GM12878 (cell line): ENCODE data around the gene TOM1L2. TPM values are rescaled to one million over a fixed set of nuclear protein-coding genes. Genes with fewer than 3 reads are reported as not detected.

Source experiments
- ATAC-seq: fragments of 200-7000 bp; cut with Tn5 transposase; 3 replicates; pipeline ENCODE4 v1.9.1; 2020; ENCODE audit warnings: mild to moderate bottlenecking, moderate library complexity
- BruUV-seq: library from RNA; stranded (reverse); fragments of 400-500 nt; replicated peaks from 2 replicates; lab custom pipeline; 2021; lab: Mats Ljungman, UMichigan
- CTCF ChIA-PET: fragments of 300-600 bp; sonication (Branson Sonifier 250); formaldehyde crosslinking; extraction: SDS; loops from one replicate; lab custom pipeline; 2021; ENCODE audit warnings: inconsistent platforms; lab: Yijun Ruan, JAX
- POLR2A ChIA-PET: fragments of 350-600 bp; formaldehyde crosslinking; extraction: SDS; loops from one replicate; lab custom pipeline; 2021; ENCODE audit warnings: inconsistent platforms; lab: Charles Lee
- RAD21 ChIA-PET: fragments of 300-600 bp; sonication (Branson Sonifier 250); formaldehyde crosslinking; loops from one replicate; lab custom pipeline; 2023; ENCODE audit warnings: antibody characterized with exemption; ENCODE audit not compliant: unreplicated experiment; lab: Charles Lee
- SMC1A ChIA-PET: fragments of 300-600 bp; sonication (Branson Sonifier 250); formaldehyde crosslinking; loops from one replicate; lab custom pipeline; 2023; ENCODE audit not compliant: unreplicated experiment, uncharacterized antibody; lab: Charles Lee
- DNase-seq: peaks from one replicate; pipeline ENCODE4 v3.0.0-alpha.2; 2011; ENCODE audit warnings: low read depth, low spot score
- FAIRE-seq: peaks from 3 replicates; lab custom pipeline; 2011; peaks lifted over from hg19 to GRCh38; lab: Jason Lieb, UNC
- H2AFZ ChIP-seq: 2 replicates; pipeline ENCODE4 v1.6.0; 2011; ENCODE audit warnings: low read depth, low read length, control low read depth; ENCODE audit not compliant: control insufficient read depth
- H3K27ac ChIP-seq: 2 replicates; pipeline ENCODE4 v1.5.1; 2011; ENCODE audit warnings: control low read depth; ENCODE audit not compliant: control insufficient read depth, insufficient read depth
- H3K27me3 ChIP-seq, 2 experiments: replicated peaks in 1 of 2; 2 replicates each; pipeline versions ENCODE4 v1.6.0 to v1.6.1; 2011; ENCODE audit warnings: low read length in 1 of 2; ENCODE audit not compliant: control insufficient read depth in 2 of 2, insufficient read depth in 2 of 2
- H3K36me3 ChIP-seq, 2 experiments: 2 replicates each; pipeline ENCODE4 v1.5.1; 2011; ENCODE audit warnings: low read length in 1 of 2; ENCODE audit not compliant: control insufficient read depth in 2 of 2, insufficient read depth in 2 of 2
- H3K4me1 ChIP-seq: 2 replicates; pipeline ENCODE4 v1.6.1; 2011; ENCODE audit warnings: mild to moderate bottlenecking, low read length, moderate library complexity, mixed read lengths; ENCODE audit not compliant: control insufficient read depth, insufficient read depth
- H3K4me2 ChIP-seq: 2 replicates; pipeline ENCODE4 v1.6.0; 2011; ENCODE audit warnings: control low read depth; ENCODE audit not compliant: control insufficient read depth, insufficient read depth
- H3K4me3 ChIP-seq: fragments of 200-600 bp; sonication (generic); 2 replicates; pipeline ENCODE4 v1.5.1; 2016
- H3K79me2 ChIP-seq: 2 replicates; pipeline ENCODE4 v1.6.0; 2011; ENCODE audit warnings: low read length; ENCODE audit not compliant: control insufficient read depth, insufficient read depth
- H3K9ac ChIP-seq: 2 replicates; pipeline ENCODE4 v1.8.0; 2011; ENCODE audit warnings: low read length, control low read depth, mixed read lengths; ENCODE audit not compliant: control insufficient read depth, insufficient read depth
- H3K9me3 ChIP-seq: replicated peaks from 3 replicates; pipeline ENCODE4 v1.5.1; 2011; ENCODE audit warnings: mild to moderate bottlenecking, low read length; ENCODE audit not compliant: control insufficient read depth, insufficient read depth
- H4K20me1 ChIP-seq: 2 replicates; pipeline ENCODE4 v1.6.0; 2011; ENCODE audit not compliant: control insufficient read depth, insufficient read depth
- CBFB ChIP-seq: IDR thresholded peaks from 2 replicates; pipeline ENCODE4 v1.6.1; 2016; ENCODE audit warnings: antibody characterized with exemption, low read depth
- CBX3 ChIP-seq: fragments of 200-600 bp; sonication (generic); IDR thresholded peaks from 2 replicates; pipeline ENCODE4 v1.6.1; 2016; ENCODE audit warnings: low read depth, borderline replicate concordance
- CBX5 ChIP-seq: sonication (generic); IDR thresholded peaks from 2 replicates; pipeline ENCODE4 v1.6.1; 2016; ENCODE audit warnings: low read depth, moderate library complexity, mild to moderate bottlenecking, inconsistent platforms
- CEBPB ChIP-seq, 2 experiments: fragments of 150-350 bp in 1 of 2; IDR thresholded peaks; 2 replicates each; pipeline ENCODE4 v1.6.1; 2012 to 2014; ENCODE audit warnings: low read depth in 2 of 2, low read length in 2 of 2, borderline replicate concordance in 1 of 2, inconsistent platforms in 1 of 2
- NBN ChIP-seq: fragments of 450-650 bp; IDR thresholded peaks from 2 replicates; pipeline ENCODE4 v1.6.1; 2016
- RAD21 ChIP-seq: IDR thresholded peaks from 2 replicates; pipeline ENCODE4 v1.6.1; 2011; ENCODE audit warnings: mild to moderate bottlenecking, low read depth, low read length, moderate library complexity; ENCODE audit not compliant: insufficient read depth
- RAD51 ChIP-seq: fragments of 450-650 bp; IDR thresholded peaks from 2 replicates; pipeline ENCODE4 v1.6.1; 2016; ENCODE audit warnings: moderate library complexity, mild to moderate bottlenecking, inconsistent platforms
- SP1 ChIP-seq: IDR thresholded peaks from one replicate; pipeline ENCODE4 v1.6.1; 2011; ENCODE audit warnings: low read depth, low read length
- TBL1XR1 ChIP-seq: IDR thresholded peaks from 2 replicates; pipeline ENCODE4 v1.6.1; 2012; ENCODE audit warnings: low read depth, low read length, improper control_type of control experiment
- TCF3 ChIP-seq: IDR thresholded peaks from 2 replicates; pipeline ENCODE4 v1.6.1; 2012; ENCODE audit warnings: low read depth, mild to moderate bottlenecking, low read length, borderline replicate concordance; ENCODE audit not compliant: insufficient read depth
- YY1 ChIP-seq: IDR thresholded peaks from 2 replicates; pipeline ENCODE4 v1.6.1; 2011; ENCODE audit warnings: low read depth, mild to moderate bottlenecking, low read length
- ZBED1 ChIP-seq: IDR thresholded peaks from 2 replicates; pipeline ENCODE4 v1.6.1; 2016; ENCODE audit warnings: borderline replicate concordance
- WGBS: methylation state at CpG from one replicate; pipeline ENCODE4 v1.1.6; 2016; ENCODE audit warnings: low lambda C conversion rate; ENCODE audit not compliant: insufficient replicate concordance, insufficient coverage; ENCODE audit errors: missing lambda C conversion rate; 5-methylcytosine and 5-hydroxymethylcytosine counted together
- in situ Hi-C: fragments of 300-500 bp; cut with MboI; formaldehyde crosslinking; loops from 9 replicates; pipeline ENCODE4 v1.14.3; 2018; ENCODE audit warnings: mixed read lengths
- intact Hi-C: fragments of 100-400 bp; cut with micrococcal nuclease; formaldehyde crosslinking; loops from one replicate; pipeline ENCODE4 v1.14.2; 2022; ENCODE audit not compliant: unreplicated experiment
- polyA plus RNA-seq, 11 experiments: library from polyadenylated mRNA; depleted of rRNA in 4 of 11; unstranded in 6 of 11; stranded (reverse) in 5 of 11; fragments of >200 nt; fragmentation: Nextera tagmentation in 4 of 11; fragmentation: Illumina TruSeq in 1 of 11; extraction: Ambion mirVana in 4 of 11; extraction: Trizol in 1 of 11; gene quantifications; 1 replicate in 1 of 11; 2 replicates in 10 of 11; pipeline versions ENCODE4 v1.2.1 to v1.2.3, GENCODE V29; 2011 to 2016; ENCODE audit warnings: inconsistent platforms in 2 of 11, missing spikeins in 2 of 11, low read depth in 1 of 11
- total RNA-seq, 4 experiments: library from RNA; depleted of rRNA in 3 of 4; stranded (reverse); fragments of >200 nt in 3 of 4; fragmentation: Illumina TruSeq in 1 of 4; extraction: Trizol in 1 of 4; gene quantifications; 2 replicates each; pipeline versions ENCODE4 v1.2.1 to v1.2.3, GENCODE V29; 2013 to 2021
- TF ChIP-seq, protein P1 (sequence below): IDR thresholded peaks from 2 replicates; pipeline ENCODE4 v1.6.1; 2011; ENCODE audit warnings: low read depth, mild to moderate bottlenecking, low read length, moderate library complexity, borderline replicate concordance; ENCODE audit errors: extremely low read depth
- TF ChIP-seq, protein P2 (sequence below): IDR thresholded peaks from 2 replicates; pipeline ENCODE4 v1.6.1; 2012; ENCODE audit warnings: improper control_type of control experiment, low read depth, low read length; ENCODE audit not compliant: insufficient replicate concordance
- TF ChIP-seq, protein P3 (sequence below): fragments of 150-350 bp; IDR thresholded peaks from 2 replicates; pipeline ENCODE4 v1.6.1; 2016; ENCODE audit warnings: low read depth, low read length

Gene TOM1L2
- total and polyA plus RNA-seq, 10 of the 15 experiments (the other 5 are each of a cell fraction or from before 2014, with no cell fraction given) = 0.19 to 19.2 (median 8.1) TPM

DNA sequence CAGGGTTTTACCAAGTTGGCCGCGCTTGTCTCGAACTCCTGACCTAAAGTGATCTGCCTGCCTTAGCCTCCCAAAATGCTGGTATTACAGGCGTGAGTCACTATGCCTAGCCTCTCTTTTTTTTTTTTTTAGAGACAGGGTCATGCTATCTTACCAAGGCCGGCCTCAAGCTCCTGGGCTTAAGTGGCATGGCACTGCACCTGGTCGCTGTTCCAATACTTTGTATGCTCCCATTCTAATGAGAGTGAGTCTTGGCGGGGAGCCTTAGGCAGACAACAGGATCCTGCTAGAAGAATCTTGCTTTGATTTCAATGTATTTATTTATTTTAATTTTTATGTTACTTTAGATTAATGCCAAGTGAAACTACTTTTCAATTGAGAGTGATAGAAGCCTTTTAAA lies 21.9 kb downstream of the TOM1L2 start:
- Histone ChIP-seq H3K36me3 (no peaks in the 10 kb centered on the region), H3K9ac (no peak overlapping the region), H3K4me3 (no peak overlapping the region), H3K27me3 (no peaks in the 10 kb centered on the region), H3K4me2 (no peak overlapping the region), H3K27ac (no peak overlapping the region), H3K79me2 (no peaks in the 10 kb centered on the region), H2AFZ (no peak overlapping the region), H3K4me1 (no peaks in the 10 kb centered on the region), H4K20me1 (no peaks in the 10 kb centered on the region), H3K9me3 (no peaks in the 10 kb centered on the region)
- intact Hi-C loops = no loop called here
- DNase-seq = no peak
- SMC1A ChIA-PET = no interaction called here
- POLR2A ChIA-PET = interaction anchor here (1.0 kb wide), 1 partner anchor 32 kb away, joined by 4 read pairs; no protein-coding TSS in a partner anchor
- no peak for FAIRE-seq
- TF ChIP-seq RAD21 (no peak), YY1 (no peak), TCF3 (no peak), CBX3 (no peak), CEBPB (IDR thresholded peaks at IDR 0.05; ENCODE audit: borderline replicate concordance in 1 of 2, low read depth in 2 of 2, low read length in 2 of 2) (no peak), NBN (no peak), CBX5 (no peak), SP1 (no peak), TBL1XR1 (no peak), ZBED1 (no peak), RAD51 (no peak), CBFB (no peak)
- TF ChIP-seq, protein P1, sequence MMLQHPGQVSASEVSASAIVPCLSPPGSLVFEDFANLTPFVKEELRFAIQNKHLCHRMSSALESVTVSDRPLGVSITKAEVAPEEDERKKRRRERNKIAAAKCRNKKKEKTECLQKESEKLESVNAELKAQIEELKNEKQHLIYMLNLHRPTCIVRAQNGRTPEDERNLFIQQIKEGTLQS = no peak
- TF ChIP-seq, protein P2, sequence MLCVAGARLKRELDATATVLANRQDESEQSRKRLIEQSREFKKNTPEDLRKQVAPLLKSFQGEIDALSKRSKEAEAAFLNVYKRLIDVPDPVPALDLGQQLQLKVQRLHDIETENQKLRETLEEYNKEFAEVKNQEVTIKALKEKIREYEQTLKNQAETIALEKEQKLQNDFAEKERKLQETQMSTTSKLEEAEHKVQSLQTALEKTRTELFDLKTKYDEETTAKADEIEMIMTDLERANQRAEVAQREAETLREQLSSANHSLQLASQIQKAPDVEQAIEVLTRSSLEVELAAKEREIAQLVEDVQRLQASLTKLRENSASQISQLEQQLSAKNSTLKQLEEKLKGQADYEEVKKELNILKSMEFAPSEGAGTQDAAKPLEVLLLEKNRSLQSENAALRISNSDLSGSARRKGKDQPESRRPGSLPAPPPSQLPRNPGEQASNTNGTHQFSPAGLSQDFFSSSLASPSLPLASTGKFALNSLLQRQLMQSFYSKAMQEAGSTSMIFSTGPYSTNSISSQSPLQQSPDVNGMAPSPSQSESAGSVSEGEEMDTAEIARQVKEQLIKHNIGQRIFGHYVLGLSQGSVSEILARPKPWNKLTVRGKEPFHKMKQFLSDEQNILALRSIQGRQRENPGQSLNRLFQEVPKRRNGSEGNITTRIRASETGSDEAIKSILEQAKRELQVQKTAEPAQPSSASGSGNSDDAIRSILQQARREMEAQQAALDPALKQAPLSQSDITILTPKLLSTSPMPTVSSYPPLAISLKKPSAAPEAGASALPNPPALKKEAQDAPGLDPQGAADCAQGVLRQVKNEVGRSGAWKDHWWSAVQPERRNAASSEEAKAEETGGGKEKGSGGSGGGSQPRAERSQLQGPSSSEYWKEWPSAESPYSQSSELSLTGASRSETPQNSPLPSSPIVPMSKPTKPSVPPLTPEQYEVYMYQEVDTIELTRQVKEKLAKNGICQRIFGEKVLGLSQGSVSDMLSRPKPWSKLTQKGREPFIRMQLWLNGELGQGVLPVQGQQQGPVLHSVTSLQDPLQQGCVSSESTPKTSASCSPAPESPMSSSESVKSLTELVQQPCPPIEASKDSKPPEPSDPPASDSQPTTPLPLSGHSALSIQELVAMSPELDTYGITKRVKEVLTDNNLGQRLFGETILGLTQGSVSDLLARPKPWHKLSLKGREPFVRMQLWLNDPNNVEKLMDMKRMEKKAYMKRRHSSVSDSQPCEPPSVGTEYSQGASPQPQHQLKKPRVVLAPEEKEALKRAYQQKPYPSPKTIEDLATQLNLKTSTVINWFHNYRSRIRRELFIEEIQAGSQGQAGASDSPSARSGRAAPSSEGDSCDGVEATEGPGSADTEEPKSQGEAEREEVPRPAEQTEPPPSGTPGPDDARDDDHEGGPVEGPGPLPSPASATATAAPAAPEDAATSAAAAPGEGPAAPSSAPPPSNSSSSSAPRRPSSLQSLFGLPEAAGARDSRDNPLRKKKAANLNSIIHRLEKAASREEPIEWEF = no peak
- TF ChIP-seq, protein P3, sequence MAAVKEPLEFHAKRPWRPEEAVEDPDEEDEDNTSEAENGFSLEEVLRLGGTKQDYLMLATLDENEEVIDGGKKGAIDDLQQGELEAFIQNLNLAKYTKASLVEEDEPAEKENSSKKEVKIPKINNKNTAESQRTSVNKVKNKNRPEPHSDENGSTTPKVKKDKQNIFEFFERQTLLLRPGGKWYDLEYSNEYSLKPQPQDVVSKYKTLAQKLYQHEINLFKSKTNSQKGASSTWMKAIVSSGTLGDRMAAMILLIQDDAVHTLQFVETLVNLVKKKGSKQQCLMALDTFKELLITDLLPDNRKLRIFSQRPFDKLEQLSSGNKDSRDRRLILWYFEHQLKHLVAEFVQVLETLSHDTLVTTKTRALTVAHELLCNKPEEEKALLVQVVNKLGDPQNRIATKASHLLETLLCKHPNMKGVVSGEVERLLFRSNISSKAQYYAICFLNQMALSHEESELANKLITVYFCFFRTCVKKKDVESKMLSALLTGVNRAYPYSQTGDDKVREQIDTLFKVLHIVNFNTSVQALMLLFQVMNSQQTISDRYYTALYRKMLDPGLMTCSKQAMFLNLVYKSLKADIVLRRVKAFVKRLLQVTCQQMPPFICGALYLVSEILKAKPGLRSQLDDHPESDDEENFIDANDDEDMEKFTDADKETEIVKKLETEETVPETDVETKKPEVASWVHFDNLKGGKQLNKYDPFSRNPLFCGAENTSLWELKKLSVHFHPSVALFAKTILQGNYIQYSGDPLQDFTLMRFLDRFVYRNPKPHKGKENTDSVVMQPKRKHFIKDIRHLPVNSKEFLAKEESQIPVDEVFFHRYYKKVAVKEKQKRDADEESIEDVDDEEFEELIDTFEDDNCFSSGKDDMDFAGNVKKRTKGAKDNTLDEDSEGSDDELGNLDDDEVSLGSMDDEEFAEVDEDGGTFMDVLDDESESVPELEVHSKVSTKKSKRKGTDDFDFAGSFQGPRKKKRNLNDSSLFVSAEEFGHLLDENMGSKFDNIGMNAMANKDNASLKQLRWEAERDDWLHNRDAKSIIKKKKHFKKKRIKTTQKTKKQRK = no peak
- RAD21 ChIA-PET = no interaction called here
- no peak for ATAC-seq
- WGBS = 84% methylated on average over 7 of the region's 7 CpGs
- in situ Hi-C loops = no loop called here
- CTCF ChIA-PET = no interaction called here
- BruUV-seq = no TSS peak
